Left lung (tissue), 10 donors: ENCODE measurements around the gene SEL1L. TPM values are rescaled to one million over a fixed set of nuclear protein-coding genes. Genes with fewer than 3 reads are reported as not detected.

Experiments
- ATAC-seq: fragments of 200-7000 bp; cut with Tn5 transposase; one replicate; pipeline ENCODE4 v1.9.1; 2020; ENCODE audit warnings: moderate library complexity
- DNase-seq, 4 donors: peaks; one replicate each; pipeline ENCODE4 v3.0.0-alpha.2; 2013 to 2020
- H3K27ac ChIP-seq, 2 donors: fragments of 200-600 bp; sonication (generic) in 1 of 2; one replicate each; pipeline versions ENCODE4 v1.5.0 to v1.8.0; 2020 to 2021
- H3K27me3 ChIP-seq, 2 donors: fragments of 200-600 bp; sonication (generic) in 1 of 2; one replicate each; pipeline versions ENCODE4 v1.5.0 to v1.8.0; 2020 to 2021
- H3K36me3 ChIP-seq, 2 donors: fragments of 200-600 bp; sonication (generic) in 1 of 2; one replicate each; pipeline versions ENCODE4 v1.5.0 to v1.8.0; 2020 to 2021
- H3K4me1 ChIP-seq, 2 donors: fragments of 200-600 bp; one replicate each; pipeline ENCODE4 v1.8.0; 2021
- H3K4me3 ChIP-seq, 2 donors: fragments of 200-600 bp; sonication (generic) in 1 of 2; one replicate each; pipeline versions ENCODE4 v1.5.0 to v1.8.0; 2020 to 2021; ENCODE audit warnings: mild to moderate bottlenecking in 1 of 2
- H3K9me3 ChIP-seq, 2 donors: fragments of 200-600 bp; sonication (generic) in 1 of 2; one replicate each; pipeline versions ENCODE4 v1.5.0 to v1.8.0; 2020 to 2021
- intact Hi-C, 2 donors: fragments of 100-400 bp; cut with DNase I; formaldehyde crosslinking; loops; one replicate each; pipeline versions ENCODE4 v1.11.2 to v1.14.2; 2022
- polyA plus RNA-seq, 6 donors: library from polyadenylated mRNA; unstranded; fragments of 120-200 nt; gene quantifications; one replicate each; pipeline ENCODE4 v1.2.1, GENCODE V29; 2013; ENCODE audit not compliant: insufficient read length in 6 of 6
- total RNA-seq, 2 donors: library from RNA; stranded (reverse); fragmentation: NEBNext Ultra II Directional; extraction: Animal tissue kit (Norgen Biotek cat#: 25700); gene quantifications; one replicate each; pipeline ENCODE4 v1.2.1, GENCODE V29; 2021
- TF ChIP-seq, protein P1 (sequence below), 2 donors: fragments of 200-600 bp; sonication (generic) in 1 of 2; IDR thresholded peaks; one replicate each; pipeline versions ENCODE4 v1.5.0 to v1.8.0; 2021; ENCODE audit warnings: antibody characterized with exemption in 2 of 2
- donor health status: DM: no; HTN: yes; CAD: no.
- donor health status: DM: no; HTN: no; CAD: no.

SEL1L gene
- total and polyA plus RNA-seq, 8 donors, result 57.7 to 112 (median 63.4) TPM

DNA sequence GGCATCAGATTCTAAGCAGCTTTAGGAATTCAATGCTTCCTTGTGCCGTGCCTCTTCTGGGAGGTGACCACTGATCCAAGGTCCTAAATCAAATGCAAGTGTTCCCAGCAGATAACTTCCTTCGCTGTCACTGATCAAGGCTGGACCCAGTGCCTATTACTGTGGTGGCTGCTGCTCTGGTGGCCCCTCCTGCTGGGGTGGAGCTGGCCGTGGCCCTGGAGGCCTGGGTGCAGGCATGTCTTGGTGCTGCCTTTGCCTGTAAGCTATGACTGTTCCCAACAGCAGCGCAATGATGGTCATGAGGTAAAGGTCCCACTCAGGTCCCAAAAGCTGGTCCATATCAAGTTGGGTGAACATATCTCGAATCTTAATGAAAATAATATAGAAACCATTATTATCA is 56.8 kb downstream of the SEL1L start:
- H3K9me3 ChIP-seq, result no peaks in the 10 kb centered on the region
- H3K36me3 ChIP-seq, result peaks cover 0 to 85% of the 10 kb centered on the region in 2 donors
- intact Hi-C loops, result no loop called here
- no peak overlapping the region for H3K4me3 ChIP-seq
- no peak for DNase-seq
- TF ChIP-seq, protein P1, sequence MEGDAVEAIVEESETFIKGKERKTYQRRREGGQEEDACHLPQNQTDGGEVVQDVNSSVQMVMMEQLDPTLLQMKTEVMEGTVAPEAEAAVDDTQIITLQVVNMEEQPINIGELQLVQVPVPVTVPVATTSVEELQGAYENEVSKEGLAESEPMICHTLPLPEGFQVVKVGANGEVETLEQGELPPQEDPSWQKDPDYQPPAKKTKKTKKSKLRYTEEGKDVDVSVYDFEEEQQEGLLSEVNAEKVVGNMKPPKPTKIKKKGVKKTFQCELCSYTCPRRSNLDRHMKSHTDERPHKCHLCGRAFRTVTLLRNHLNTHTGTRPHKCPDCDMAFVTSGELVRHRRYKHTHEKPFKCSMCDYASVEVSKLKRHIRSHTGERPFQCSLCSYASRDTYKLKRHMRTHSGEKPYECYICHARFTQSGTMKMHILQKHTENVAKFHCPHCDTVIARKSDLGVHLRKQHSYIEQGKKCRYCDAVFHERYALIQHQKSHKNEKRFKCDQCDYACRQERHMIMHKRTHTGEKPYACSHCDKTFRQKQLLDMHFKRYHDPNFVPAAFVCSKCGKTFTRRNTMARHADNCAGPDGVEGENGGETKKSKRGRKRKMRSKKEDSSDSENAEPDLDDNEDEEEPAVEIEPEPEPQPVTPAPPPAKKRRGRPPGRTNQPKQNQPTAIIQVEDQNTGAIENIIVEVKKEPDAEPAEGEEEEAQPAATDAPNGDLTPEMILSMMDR (IDR thresholded peaks at IDR 0.05), result no peak
- no peak for ATAC-seq
- H3K27ac ChIP-seq, result no peak overlapping the region
- no peaks in the 10 kb centered on the region for H3K27me3 ChIP-seq
- no peaks in the 10 kb centered on the region for H3K4me1 ChIP-seq

DNA sequence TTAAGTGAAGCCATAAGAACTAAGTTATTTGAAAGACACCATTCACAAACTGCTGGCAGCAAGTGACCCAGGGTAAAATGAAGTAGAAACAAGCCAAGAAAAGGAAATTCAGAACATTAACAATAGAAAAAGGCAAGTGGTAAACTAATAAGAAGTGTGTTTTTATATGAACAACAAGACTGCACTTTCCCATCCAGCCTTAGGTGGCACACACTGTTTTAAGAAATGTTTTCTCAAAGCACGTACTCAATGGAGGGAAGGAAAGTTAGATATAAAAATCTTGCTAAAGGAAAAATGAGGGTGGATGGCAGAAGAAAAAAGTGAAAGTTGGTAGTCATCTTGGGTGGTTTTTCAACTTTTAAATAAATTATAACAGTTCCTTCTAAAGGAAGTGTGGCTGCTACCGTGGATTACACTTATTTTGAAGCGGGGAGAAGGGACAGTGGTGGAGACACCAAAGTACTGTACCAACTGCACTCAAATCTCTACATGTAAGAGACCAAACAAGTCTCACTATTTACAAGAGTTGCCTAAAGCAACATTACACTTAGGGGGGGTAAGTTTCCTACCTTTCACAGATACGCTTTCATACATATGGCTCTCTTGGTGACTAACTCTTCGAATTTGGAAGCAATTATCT is 58.8 kb downstream of the SEL1L start:
- H3K27ac ChIP-seq, result no peak overlapping the region
- H3K4me3 ChIP-seq, result no peak overlapping the region
- TF ChIP-seq, protein P1 (IDR thresholded peaks at IDR 0.05), result no peak
- no peaks in the 10 kb centered on the region for H3K4me1 ChIP-seq
- peaks cover 0 to 65% of the 10 kb centered on the region in 2 donors for H3K36me3 ChIP-seq
- H3K27me3 ChIP-seq, result no peaks in the 10 kb centered on the region
- intact Hi-C loops, result no loop called here
- DNase-seq (no peak), ATAC-seq (no peak)
- no peaks in the 10 kb centered on the region for H3K9me3 ChIP-seq

DNA sequence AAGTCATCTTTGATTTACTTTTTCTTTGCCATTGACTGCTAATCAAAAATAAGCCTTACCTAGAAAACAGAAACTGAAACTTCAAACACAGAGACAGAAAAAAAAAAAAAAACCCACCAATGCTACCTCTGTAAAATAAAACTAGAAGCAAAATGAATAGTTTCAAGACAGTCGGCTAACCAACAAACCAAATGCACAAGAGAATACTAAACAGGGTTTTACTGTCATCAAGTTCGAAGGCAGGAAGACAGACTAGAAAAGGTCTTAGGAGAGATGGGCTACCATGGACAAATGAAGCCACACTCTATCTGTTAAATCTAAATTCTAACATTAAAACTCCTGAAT is 59.5 kb downstream of the SEL1L start:
- no peak for ATAC-seq
- no peak for DNase-seq
- Histone ChIP-seq H3K4me3 (no peak overlapping the region), H3K9me3 (no peaks in the 10 kb centered on the region), H3K36me3 (peaks cover 0 to 59% of the 10 kb centered on the region in 2 donors), H3K27ac (no peak overlapping the region), H3K27me3 (no peaks in the 10 kb centered on the region), H3K4me1 (no peaks in the 10 kb centered on the region)
- TF ChIP-seq, protein P1 (IDR thresholded peaks at IDR 0.05), result no peak
- intact Hi-C loops, result no loop called here

DNA sequence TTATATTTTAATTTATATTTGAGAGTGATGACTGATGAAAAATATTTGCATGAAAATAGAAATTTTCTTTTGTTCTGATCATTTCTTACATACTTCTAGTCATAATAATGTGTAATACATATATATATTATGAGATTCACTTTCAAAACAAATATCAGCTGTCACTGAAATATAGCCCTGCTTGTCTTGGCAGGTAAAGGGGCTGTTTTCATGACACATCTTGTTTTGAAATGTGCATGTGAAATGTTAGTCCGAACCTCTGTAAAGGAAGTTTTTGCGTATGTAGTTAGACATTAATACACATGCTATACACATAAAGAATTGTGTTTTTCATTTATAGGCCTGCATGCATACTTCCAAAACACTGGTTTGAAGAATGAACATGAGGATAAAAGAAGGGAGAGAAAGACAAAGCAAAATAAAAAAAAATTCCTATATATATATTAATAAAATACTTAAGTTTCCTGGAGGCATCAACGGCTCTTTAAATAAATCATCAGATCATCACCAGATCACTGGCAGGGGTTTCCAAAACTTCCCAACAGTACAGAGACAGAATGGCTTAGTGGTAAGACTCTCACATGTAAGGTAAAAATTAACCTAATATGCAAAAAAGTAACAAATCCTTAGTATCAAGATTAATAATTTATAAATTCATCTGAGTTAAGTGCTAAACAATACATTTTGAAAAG is 60.1 kb downstream of the SEL1L start:
- no peak overlapping the region for H3K4me3 ChIP-seq
- no peaks in the 10 kb centered on the region for H3K4me1 ChIP-seq
- H3K9me3 ChIP-seq, result no peaks in the 10 kb centered on the region
- DNase-seq (no peak), ATAC-seq (no peak)
- no peak overlapping the region for H3K27ac ChIP-seq
- no peaks in the 10 kb centered on the region for H3K27me3 ChIP-seq
- peaks cover 0 to 53% of the 10 kb centered on the region in 2 donors for H3K36me3 ChIP-seq
- intact Hi-C loops, result no loop called here
- TF ChIP-seq, protein P1 (IDR thresholded peaks at IDR 0.05), result no peak

DNA sequence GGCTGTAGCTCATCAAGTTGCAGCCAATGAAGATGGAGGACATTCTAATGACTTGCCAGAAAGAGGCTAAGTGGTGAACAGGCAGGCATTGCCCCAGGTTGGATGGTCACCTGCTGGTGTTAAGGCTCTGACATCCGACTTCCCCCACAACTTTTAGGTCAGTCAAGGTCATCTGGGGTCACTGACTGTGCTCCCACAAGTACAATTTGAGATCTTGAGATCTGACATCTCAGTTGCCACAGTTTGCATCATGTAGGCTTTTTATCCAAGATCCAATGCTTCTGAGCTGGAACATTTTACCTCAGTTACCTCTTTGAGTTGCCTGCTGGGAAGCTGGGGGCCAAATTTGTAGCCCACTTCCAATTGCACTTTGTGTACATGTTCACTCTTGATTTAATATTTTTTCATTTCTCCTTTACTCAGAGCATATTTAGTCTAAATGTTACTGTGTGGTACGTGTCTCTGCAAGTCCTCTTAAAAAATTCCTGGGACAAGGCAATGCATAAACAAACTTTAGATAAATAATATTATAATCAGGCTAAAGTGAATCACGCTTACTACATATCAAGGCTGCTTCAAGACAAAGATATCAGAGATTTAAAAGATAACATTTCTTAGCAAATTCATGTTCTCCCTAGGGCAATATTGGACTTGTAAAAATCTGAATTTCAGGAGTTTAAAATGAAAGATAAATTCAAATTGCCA is 61.4 kb downstream of the SEL1L start:
- no peaks in the 10 kb centered on the region for H3K27me3 ChIP-seq
- ATAC-seq (no peak), DNase-seq (no peak)
- H3K4me1 ChIP-seq, result no peaks in the 10 kb centered on the region
- TF ChIP-seq, protein P1 (IDR thresholded peaks at IDR 0.05), result no peak
- H3K4me3 ChIP-seq, result no peak overlapping the region
- no peaks in the 10 kb centered on the region for H3K9me3 ChIP-seq
- no peak overlapping the region for H3K27ac ChIP-seq
- intact Hi-C loops, result no loop called here
- peaks cover 0 to 40% of the 10 kb centered on the region in 2 donors for H3K36me3 ChIP-seq
